Pulmonary artery endothelial cell (primary cell): ENCODE measurements around the gene FAM98B. TPM values are rescaled to one million over a fixed set of nuclear protein-coding genes. Genes with fewer than 3 reads are reported as not detected.

Experiments
- DNase-seq: peaks from one replicate; pipeline ENCODE4 v3.0.0-alpha.2; 2011; ENCODE audit warnings: low read depth, low spot score
- total RNA-seq: library from RNA; depleted of rRNA; stranded (reverse); fragments of >200 nt; gene quantifications from 2 replicates; pipeline ENCODE4 v1.2.3, GENCODE V29; 2014

FAM98B gene
- total RNA-seq, 1 donor from 2014 or later: 13.3 TPM

DNA sequence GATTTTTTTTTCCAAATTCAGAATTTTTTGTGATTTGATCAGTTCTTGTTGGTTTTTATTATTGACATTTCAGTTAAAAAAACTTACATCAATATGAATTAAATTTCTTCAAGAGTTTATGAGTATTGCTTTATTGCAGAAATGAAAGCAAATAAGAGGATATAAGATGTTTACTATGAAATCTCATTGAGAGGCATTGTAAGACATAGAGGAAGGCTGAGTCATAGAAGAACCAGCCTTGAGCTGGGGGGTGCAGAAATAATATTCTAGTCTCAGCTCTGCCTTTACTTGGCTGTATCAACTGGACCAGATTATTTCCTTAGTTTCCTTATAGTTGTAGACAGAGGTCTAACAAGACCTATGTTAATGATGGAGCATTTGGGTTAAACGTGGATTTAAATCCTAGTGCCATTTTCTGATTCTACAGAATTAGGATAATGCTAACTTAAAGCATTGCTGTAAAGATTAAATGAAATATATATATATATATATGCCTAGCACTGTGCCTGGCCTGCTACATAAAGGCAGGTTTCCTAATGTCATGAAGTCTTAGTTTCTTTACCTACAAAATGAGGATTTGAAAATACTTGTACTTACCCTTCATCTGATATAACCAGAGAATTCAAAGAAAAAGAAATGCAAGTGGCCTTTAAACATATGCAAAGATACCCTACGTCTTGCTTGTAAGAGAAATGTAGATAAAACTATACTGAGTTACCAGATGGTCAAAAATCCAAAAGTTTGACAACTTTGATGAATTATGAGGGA, 7.3 kb downstream of the FAM98B start:
- DNase-seq: no peak

DNA sequence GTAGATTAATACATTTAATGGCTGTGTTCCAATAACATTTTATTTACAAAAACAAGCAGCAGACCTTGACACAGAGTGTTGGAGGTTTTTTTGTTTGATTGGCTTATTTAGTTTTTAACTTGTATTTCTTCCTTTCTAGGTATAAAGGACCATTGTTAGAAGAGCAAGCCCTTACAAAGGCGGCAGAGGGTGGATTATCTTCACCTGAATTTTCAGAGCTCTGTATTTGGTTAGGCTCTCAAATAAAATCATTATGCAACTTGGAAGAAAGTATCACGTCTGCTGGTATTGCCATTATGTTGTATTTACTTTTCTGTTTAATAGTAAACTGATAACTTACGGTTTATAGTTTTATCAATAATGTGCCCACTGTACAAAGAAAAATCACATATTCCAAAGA, 10.0 kb downstream of the FAM98B start:
- no peak for DNase-seq

- no peak for DNase-seq
Measured at GRCh38 chr15:38464675-38465074, 10.7 kb downstream of the FAM98B start.

DNA sequence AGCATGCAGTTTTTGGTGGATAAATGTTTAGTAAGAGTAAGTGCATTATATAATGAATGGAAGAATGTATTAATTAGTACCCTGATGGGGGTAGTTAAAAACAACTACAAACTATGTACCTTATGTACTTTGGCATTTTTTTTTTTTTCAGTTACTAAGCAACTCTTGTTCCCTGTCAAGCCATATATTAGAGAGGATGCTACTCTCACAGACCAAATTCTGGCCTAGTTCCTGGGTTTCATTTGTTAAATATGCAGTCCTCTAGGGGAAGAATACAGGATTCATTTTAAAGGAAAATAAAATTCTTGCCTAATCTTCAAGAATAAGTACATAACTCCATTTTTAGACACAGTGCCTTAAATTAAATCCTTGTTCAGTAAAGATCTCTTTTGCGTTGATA, 16.9 kb downstream of the FAM98B start:
- no peak for DNase-seq

DNA sequence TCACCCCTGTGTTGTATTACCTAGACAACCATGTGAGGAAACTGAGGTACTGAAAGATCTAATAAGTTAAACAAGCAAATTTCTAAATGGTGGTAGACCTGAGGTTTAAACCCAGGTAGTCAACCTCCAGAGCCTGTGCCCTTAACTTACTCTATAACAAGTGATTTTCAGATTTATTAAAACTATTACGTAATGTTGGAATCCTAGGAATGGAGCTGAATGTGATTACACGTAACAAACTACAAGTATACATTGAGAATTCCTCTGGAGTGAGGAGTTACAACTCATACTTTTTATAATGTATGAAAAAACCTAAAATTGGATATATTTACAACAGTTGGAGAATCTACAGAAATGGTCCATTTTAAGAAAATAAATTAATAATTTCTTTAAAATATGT, 18.0 kb downstream of the FAM98B start:
- no peak for DNase-seq

- peak; percentile 33 for DNase-seq
Measured at GRCh38 chr15:38474155-38474757, 20.3 kb downstream of the FAM98B start.

- no peak for DNase-seq
Measured at GRCh38 chr15:38475361-38475760, 21.4 kb downstream of the FAM98B start.

- no peak for DNase-seq
Measured at GRCh38 chr15:38476120-38476519, 22.2 kb downstream of the FAM98B start.

DNA sequence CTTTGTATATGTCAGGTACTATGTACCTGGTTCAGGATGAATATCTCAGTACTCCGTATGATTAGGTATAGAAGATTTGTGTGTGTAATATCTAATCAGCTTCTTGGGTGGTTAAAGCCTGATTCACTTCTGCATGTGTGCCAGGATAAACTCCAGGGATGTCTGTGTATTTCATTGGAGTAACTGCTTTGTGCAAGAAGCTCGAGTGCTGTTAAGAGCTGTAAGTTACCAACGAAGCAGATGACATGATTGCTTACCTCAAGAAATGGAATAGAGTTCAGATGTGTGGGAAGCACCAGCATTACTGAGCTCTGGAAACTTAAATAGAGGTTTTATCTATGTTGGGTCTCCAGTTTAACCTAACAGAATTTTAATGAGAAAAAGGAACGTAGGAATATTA, 23.7 kb downstream of the FAM98B start:
- no peak for DNase-seq

DNA sequence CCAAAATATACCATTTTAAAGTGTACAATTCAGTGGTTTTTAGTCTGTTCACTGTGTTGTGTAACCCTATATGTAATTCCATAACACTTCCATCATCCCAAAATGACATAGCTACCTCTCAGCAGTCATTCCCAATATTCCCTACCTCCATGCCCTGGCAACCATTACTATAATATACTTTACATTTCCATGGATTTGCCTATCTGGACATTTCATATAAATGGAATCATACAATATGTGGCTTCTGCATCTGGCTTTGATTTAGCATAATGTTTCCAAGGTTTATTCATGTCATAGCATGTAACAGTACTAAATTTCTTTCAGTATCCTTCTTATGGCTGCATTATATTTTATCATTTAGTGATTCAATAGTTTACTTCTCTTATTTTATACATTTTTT, 25.3 kb downstream of the FAM98B start:
- no peak for DNase-seq

GRCh38 chr15:38479756-38480155, 25.8 kb downstream of the FAM98B start:
- DNase-seq: no peak

DNA sequence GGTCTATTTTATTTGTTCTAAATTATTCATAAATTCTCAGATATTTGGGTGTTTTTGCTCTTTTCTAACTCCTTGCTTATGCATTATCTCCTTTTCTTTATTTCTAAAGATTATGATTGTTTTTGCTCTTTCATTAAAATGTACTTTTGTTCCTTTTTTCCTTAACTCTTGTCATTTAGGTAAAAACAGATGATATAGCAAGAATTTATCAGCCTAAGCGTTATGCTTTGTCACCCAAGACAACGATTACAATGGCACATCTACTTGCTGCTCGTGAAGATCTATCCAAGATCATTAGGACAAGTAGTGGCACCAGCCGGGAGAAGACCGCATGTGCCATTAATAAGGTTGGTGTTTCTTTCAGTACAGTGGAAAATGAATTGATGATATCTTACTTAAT, 27.2 kb downstream of the FAM98B start:
- no peak for DNase-seq

DNA sequence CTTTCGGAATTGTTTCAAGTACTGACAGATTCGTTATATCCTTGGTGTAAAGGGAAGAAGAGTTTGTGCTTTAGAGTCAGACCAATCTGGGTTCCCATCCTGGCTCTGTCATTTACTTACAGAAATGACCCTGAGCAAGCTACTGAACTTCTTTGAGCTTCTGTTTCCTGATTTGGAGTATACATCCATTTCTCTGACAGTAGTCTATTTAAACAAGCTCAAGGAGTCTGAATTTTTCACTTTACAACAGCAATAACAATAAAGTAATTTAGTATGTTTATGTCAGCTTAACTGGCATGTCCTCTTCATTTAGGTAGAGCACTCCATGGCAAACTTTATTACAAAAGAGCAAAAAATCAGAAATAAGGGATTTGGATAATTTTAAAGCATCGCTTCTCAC, 27.8 kb downstream of the FAM98B start:
- DNase-seq: no peak

- DNase-seq: no peak
Measured at GRCh38 chr15:38482572-38482971, 28.6 kb downstream of the FAM98B start.

DNA sequence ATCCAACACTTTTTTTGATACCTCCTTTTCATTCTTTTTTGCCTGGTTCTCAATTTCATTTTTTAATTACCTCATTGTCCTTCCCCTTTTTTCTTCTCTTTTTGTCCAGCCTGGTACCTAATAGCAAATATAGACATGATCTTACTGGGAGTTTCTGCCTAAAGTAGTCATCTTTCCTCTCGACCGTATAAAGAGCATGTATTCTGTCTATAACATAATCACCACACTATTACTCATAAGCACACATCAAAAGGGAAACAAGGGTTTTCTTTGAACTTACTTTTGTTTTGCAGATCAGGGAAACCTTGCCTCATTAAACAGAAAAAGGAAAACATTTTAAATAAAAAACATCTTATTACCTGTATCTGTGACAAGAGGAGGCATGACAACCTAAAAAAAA, 33.0 kb downstream of the FAM98B start:
- no peak for DNase-seq

DNA sequence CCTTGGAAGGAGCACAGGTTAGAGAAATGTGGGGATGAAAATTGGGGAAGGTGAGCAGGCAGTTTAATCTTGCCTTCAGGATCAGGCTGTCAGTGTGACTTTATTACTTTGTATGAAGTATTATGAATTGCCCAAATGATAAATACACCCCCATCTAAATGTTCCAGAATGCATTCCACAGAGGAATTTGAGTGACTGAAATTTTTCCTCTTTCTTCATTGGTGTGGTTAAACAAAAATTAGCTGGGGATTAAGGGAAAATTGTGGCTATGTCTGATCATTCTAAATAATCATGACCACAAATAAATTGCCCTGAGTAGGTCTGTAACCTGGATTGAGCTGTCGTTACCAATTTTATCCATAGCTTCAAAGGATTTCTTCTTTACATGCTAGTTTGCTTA, 33.5 kb downstream of the FAM98B start:
- DNase-seq: no peak

DNA sequence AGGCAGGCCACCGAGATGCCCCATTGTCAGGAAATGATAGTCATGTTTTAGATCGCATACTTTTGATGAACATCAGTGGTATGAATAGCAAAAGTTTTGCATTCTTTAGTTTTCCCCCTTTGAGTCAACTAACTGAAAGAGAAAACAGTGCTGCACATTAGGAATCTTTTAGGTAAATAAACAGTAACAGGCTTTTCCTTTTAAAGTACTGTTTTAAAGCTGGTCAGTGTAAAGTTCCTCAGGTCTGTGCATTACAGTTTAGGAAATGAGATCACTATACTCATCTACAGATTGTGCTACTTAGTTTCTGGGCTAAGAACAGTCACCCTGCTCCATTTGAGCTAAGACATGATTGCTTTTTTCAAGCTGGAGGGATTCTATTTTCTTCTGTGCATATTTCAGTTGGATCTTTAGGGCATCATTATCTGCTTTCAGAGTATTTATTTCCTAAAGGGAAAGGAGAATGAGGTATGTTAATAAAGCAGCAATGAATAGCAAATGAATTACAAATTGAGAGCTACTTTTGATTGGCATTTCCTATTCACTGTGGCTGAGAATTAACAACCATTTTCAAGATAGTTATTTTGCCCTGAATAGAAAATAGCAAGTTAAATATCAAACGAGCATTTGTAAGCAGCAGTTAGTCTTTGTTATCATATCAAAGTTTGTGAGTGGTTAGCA, 36.5 kb downstream of the FAM98B start:
- DNase-seq: no peak

DNA sequence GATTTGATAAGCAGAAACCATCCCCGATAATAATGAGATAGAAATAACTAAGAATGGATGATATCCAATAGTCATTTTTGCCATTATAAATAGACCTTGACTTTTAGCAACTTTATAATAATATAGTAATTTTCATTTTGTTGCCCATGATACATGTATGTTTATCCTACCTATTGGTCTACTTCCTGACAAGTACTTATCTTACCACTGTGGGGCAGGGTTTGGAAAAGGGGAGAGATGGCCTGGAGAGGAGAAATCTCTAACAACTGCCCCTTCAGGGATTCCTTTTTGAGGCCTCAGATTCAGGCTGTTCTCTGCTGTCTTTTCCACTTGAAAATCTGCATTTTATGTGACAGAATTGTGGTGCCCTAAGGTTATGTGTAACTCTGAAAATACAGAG, 42.2 kb downstream of the FAM98B start:
- no peak for DNase-seq

GRCh38 chr15:38499651-38500050, 45.7 kb downstream of the FAM98B start:
- DNase-seq: no peak

- no peak for DNase-seq
Measured at GRCh38 chr15:38503496-38503895, 49.6 kb downstream of the FAM98B start.

DNA sequence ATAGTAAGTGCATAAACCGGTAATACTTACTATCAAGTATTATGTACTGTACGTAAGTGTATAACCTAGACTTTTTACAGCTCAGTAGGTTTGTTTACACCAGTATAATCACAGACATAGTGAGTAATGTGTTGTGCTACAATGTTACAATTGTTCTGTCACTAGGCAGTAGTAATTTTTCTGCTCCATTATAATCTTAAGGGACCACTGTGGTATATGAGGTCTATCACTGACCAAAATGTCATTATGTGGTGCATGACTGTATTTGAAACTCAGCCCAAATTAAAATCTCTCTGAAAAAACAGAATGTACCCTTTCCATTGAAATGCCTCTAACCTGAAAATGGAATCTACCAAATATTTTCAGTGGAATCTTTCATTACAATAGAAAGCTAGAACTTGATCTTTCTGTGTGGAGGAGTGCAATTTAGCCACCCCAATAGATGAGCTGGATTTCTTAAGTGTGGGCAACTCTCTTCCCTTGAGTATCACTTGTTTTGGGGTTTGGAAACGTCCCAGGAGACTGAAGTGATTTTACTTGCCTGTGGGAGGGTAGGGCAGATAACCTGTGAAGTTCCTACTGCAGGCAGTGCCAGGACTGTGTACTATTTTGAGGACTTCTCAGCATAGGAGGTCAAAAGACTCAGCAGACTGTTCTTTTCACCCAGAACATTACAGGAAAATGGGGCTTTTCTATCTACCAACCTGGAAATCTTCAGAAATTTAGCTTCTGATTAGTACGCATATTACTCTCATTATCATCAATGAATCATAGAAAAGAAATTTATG, 50.9 kb downstream of the FAM98B start:
- DNase-seq: no peak

GRCh38 chr15:38506997-38507396, 53.1 kb downstream of the FAM98B start:
- DNase-seq: no peak
